Uterus (tissue), 4 donors: ENCODE data around the gene ADD3. TPM values are rescaled to one million over a fixed set of nuclear protein-coding genes. Genes with fewer than 3 reads are reported as not detected.

Experiments
- DNase-seq, 2 donors: peaks; one replicate each; pipeline ENCODE4 v3.0.0-alpha.2; 2019 to 2020
- H3K27ac ChIP-seq, 2 donors: fragments of 200-600 bp; sonication (generic); 1 replicate in 1 of 2; 2 replicates in 1 of 2; pipeline ENCODE4 v1.5.1; 2016 to 2018
- H3K27me3 ChIP-seq, 2 donors: fragments of 200-600 bp; sonication (generic); one replicate each; pipeline ENCODE4 v1.5.1; 2018 to 2019; ENCODE audit warnings: control low read depth in 1 of 2
- H3K36me3 ChIP-seq, 2 donors: fragments of 200-600 bp; sonication (generic); one replicate each; pipeline ENCODE4 v1.5.1; 2019; ENCODE audit warnings: control low read depth in 1 of 2
- H3K4me1 ChIP-seq, 2 donors: fragments of 200-600 bp; sonication (generic); one replicate each; pipeline ENCODE4 v1.5.1; 2018 to 2019; ENCODE audit warnings: control low read depth in 1 of 2
- H3K4me3 ChIP-seq, 2 donors: fragments of 200-600 bp; sonication (generic); 1 replicate in 1 of 2; 2 replicates in 1 of 2; pipeline ENCODE4 v1.5.1; 2018 to 2019; ENCODE audit warnings: mild to moderate bottlenecking in 1 of 2
- H3K9me3 ChIP-seq, 2 donors: fragments of 200-600 bp; sonication (generic); one replicate each; pipeline ENCODE4 v1.5.1; 2019; ENCODE audit warnings: control low read depth in 1 of 2
- CTCF ChIP-seq, 4 experiments: fragments of 200-600 bp in 2 of 4; fragments of 450-650 bp in 2 of 4; sonication (generic) in 2 of 4; IDR thresholded peaks; one replicate each; pipeline ENCODE4 v1.5.1; 2016 to 2019; ENCODE audit warnings: antibody characterized with exemption in 4 of 4, mild to moderate bottlenecking in 2 of 4, moderate library complexity in 1 of 4
- POLR2A ChIP-seq, 2 donors: fragments of 450-650 bp; IDR thresholded peaks; one replicate each; pipeline ENCODE4 v1.6.1; 2016; ENCODE audit warnings: antibody characterized with exemption in 2 of 2, mild to moderate bottlenecking in 1 of 2, moderate library complexity in 1 of 2
- intact Hi-C: fragments of 100-400 bp; cut with DNase I; formaldehyde crosslinking; loops from one replicate; pipeline ENCODE4 v1.15.1; 2023; ENCODE audit warnings: low total_unique reads
- total RNA-seq, 4 donors: library from RNA; depleted of rRNA in 3 of 4; stranded (reverse); fragments of >200 nt in 3 of 4; gene quantifications; one replicate each; pipeline versions ENCODE4 v1.1.0 to v1.2.4, GENCODE V29; 2014 to 2023
- donor health status: DM: yes; HTN: yes; CAD: no.

Gene ADD3
- total RNA-seq, 4 donors from 2014 or later, result 55.0 to 935 (median 92.6) TPM

GRCh38 chr10:110076559-110077318, 69.0 kb downstream of the ADD3 start:
- no peaks in the 10 kb centered on the region for H3K27me3 ChIP-seq
- H3K36me3 ChIP-seq, result no peaks in the 10 kb centered on the region
- H3K4me3 ChIP-seq, result no peak overlapping the region
- peak; percentile 24 to 73 for DNase-seq
- no peaks in the 10 kb centered on the region for H3K9me3 ChIP-seq
- TF ChIP-seq POLR2A (IDR thresholded peaks at IDR 0.05) (peak in 1 of 2 donors; percentile 9), CTCF (IDR thresholded peaks at IDR 0.05) (peak in 1 of 4 experiments; percentile 11)
- H3K27ac ChIP-seq, result peak overlapping the region; percentile 61 to 63
- intact Hi-C loops, result no loop called here
- H3K4me1 ChIP-seq, result peaks cover 0 to 4% of the 10 kb centered on the region in 2 donors

GRCh38 chr10:110077436-110078130, 69.8 kb downstream of the ADD3 start:
- H3K27me3 ChIP-seq, result no peaks in the 10 kb centered on the region
- no peaks in the 10 kb centered on the region for H3K36me3 ChIP-seq
- H3K9me3 ChIP-seq, result no peaks in the 10 kb centered on the region
- H3K4me1 ChIP-seq, result peaks cover 0 to 4% of the 10 kb centered on the region in 2 donors
- no peak for TF ChIP-seq CTCF (IDR thresholded peaks at IDR 0.05)
- no peak for TF ChIP-seq POLR2A (IDR thresholded peaks at IDR 0.05)
- peak overlapping the region; percentile 61 to 63 for H3K27ac ChIP-seq
- H3K4me3 ChIP-seq, result no peak overlapping the region
- no peak for DNase-seq
- intact Hi-C loops, result no loop called here

- Histone ChIP-seq H3K4me1 (peaks cover 0 to 4% of the 10 kb centered on the region in 2 donors), H3K36me3 (no peaks in the 10 kb centered on the region), H3K9me3 (no peaks in the 10 kb centered on the region), H3K27ac (peak overlapping the region; percentile 61 to 63), H3K4me3 (no peak overlapping the region), H3K27me3 (no peaks in the 10 kb centered on the region)
- intact Hi-C loops, result no loop called here
- no peak for DNase-seq
- TF ChIP-seq CTCF (IDR thresholded peaks at IDR 0.05) (no peak), POLR2A (IDR thresholded peaks at IDR 0.05) (no peak)
Observed at GRCh38 chr10:110078317-110078716, 70.5 kb downstream of the ADD3 start.

- intact Hi-C loops, result no loop called here
- Histone ChIP-seq H3K27ac (peak overlapping the region in 1 of 2 donors; percentile 23), H3K9me3 (no peaks in the 10 kb centered on the region), H3K4me3 (no peak overlapping the region), H3K4me1 (no peaks in the 10 kb centered on the region), H3K36me3 (no peaks in the 10 kb centered on the region), H3K27me3 (no peaks in the 10 kb centered on the region)
- TF ChIP-seq CTCF (IDR thresholded peaks at IDR 0.05) (no peak), POLR2A (IDR thresholded peaks at IDR 0.05) (no peak)
- DNase-seq, result no peak
Observed at GRCh38 chr10:110081911-110082310, 74.1 kb downstream of the ADD3 start.

- DNase-seq, result no peak
- Histone ChIP-seq H3K27me3 (no peaks in the 10 kb centered on the region), H3K9me3 (no peaks in the 10 kb centered on the region), H3K27ac (no peak overlapping the region), H3K36me3 (no peaks in the 10 kb centered on the region), H3K4me3 (no peak overlapping the region), H3K4me1 (no peaks in the 10 kb centered on the region)
- intact Hi-C loops, result no loop called here
- no peak for TF ChIP-seq CTCF (IDR thresholded peaks at IDR 0.05)
- TF ChIP-seq POLR2A (IDR thresholded peaks at IDR 0.05), result no peak
Observed at GRCh38 chr10:110083884-110084283, 76.1 kb downstream of the ADD3 start.
